ENCODE results near the gene CDHR3.

CDHR3 gene

DNA sequence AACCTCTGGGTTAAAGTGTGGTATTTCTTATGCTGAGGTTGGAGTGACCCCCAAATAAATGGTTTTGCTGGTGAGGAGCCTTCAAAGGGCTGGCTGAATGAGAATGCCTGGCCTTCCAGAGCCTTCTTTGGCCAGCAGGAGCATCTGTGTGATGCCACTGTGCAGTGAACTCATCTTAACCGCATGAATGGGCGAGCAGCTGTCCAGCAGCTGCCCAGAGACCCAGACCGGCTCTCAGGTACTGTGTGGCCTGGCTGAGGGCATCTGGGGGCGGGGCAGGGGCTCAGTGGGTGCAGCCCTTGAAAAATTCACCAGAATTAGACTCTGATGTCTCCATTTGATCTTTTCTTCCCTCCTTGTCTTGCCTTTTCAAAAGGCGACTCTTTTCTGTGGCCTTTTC is 90.0 kb downstream of the CDHR3 start:
- DNase-seq: no peak

DNA sequence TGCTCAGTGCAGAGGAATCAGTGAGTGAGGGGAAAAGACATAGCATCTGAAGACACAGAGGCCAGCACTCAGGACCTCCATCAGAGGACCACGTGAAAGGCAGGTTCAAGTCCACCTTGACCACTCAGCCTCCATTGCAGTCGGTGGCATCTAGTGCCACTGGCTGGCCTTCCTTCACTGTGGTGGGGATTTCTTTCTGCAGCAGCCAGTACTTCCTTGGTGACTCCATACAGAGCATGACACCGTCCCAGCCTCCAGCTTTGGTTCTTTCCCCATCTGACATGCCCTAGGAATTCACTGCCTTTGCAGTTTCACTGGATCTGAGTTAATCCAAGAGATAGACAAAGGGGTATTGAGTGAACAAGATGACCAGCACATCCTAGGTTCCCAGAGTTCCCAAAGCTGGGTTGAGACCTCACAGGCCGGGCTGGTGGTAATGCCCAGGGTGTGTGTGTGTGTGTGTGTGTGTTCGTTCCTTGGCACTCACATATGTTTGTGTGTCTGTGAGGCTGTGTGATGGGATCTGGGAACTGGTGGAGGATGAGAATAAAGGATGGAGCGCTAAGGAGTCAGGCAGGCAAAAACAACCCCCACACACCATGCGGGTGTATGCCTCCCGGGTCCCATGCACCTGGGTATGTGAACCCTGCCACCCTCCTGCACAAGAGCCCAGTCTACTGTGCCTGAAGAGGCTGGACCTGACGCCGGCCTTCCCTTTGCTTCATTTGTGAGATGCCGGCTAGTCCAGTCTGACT is 91.3 kb downstream of the CDHR3 start:
- DNase-seq: no peak

- no peak for DNase-seq
Observed at GRCh38 chr7:106054971-106055532, 92.0 kb downstream of the CDHR3 start.

DNA sequence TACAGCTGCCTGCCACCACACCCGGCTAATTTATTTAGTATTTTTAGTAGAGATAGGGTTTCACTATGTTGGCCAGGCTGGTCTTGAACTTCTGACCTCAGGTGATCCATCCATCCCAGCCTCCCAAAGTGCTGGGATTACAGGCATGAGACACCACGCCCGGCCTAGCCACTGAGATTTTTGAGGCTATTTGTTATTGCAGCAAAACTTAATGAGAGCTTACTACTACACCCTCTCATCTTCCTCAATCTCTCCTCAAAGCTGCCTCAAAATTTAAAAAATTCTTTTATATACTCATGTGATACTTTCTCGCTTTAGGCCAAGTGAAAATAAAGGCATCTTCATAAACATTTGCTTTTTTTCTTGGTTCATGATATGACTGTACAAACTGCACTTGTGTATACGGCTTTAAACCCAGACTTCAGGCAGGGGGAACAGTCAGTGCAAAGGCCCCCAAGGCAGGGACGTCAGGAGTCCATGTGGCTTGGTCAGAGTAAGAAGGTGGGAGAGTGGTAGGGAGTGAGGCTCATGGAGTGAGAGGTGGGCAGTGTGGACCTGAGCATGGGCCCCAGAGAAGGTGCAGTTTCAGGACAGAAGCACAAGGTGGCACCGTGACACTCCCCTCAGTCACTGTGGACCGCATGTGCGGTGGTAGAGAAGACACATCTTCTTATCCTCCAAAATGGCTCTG is 93.6 kb downstream of the CDHR3 start:
- DNase-seq: no peak

- DNase-seq: no peak
Observed at GRCh38 chr7:106057204-106057961, 94.3 kb downstream of the CDHR3 start.

DNA sequence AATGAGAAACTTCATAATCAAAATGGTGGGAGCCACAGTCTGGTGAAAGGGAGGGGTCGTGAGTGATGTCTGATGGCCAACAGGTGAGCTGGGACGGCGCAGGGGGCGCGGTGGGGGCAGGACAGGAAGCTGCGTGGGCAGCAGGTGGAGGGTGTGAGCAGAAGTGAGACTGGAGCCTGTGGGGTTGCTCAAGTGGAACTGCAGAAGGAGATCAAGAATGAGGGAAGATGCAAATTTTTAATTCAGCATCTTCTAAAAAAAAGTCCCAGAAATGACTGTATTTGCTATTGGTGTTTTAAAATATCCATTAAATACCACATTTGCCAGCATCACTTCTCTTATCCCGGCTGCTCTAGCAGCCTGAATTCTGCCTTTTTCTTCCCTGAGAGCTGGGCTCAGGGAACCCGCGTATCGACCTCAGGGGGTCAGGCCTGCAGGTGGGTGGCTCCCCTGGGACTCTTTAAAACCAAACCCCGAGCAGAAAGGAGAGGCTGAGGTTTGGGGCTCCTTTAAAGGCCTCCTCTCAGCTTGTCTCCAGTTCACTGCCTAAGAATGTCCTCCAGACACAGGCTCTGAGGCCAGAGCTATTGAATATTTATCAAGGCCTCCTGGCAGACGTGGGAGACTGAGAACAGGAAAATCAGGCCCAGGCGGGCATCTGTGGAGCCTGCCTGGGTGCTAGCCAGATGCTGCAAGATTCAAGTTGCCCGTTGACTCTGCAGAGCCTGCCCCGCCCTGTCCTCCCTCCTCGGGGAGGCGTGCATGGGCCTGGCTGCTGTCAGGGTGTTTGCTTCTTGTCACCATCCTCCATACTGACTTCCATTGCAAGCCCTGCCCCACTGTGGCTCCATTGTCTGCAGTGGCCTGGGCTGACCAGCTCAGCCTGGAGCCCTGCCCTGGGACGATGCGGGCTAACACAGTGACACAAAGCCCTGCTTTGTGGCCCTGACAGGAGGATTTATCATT is 95.2 kb downstream of the CDHR3 start:
- no peak for DNase-seq

GRCh38 chr7:106058928-106059324 is 95.9 kb downstream of the CDHR3 start:
- no peak for DNase-seq

DNA sequence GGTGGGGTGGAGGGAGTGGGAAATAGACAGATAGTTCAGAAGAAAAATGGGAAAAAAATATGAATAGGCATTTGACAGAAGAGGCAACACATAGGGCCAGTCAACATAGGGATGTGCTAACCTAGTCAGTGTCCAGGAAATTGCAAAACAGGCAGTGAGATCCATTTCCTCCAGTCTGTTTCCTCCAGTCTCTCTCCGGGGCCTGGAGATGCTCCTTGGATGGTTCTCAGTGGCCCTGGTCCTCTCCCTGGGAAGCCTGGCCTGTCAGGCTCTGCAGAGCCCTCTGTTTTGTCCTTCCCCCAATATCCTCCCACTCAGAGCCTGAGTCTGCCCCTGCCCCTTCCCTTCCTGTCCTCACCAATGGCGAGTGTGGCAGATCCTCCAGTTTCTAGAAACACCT is 96.5 kb downstream of the CDHR3 start:
- DNase-seq: no peak

DNA sequence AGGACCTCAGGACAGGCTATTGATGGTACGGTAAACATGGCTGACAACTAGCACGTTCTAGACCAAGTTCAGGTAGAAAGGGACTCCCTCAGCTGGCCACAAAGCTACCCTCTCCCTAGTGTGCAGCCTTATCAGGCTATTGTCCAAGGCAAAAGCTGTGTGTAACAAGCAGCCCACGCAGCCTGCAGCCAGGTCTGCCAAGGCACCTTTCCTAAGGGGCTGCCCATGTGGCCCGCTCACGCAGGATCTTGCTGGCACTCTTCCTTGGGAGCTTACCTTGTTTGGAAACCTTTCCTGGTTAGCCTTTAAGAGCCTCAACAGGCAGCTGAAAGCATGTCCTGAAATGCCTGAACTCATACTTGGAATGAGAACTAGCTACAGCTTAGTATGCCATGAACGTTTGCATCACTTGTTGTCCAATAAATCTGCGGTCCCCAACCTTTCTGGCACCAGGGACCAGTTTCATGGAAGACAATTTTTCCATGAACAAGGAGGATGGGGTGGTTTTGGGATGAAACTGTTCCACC is 97.4 kb downstream of the CDHR3 start:
- DNase-seq: no peak

DNA sequence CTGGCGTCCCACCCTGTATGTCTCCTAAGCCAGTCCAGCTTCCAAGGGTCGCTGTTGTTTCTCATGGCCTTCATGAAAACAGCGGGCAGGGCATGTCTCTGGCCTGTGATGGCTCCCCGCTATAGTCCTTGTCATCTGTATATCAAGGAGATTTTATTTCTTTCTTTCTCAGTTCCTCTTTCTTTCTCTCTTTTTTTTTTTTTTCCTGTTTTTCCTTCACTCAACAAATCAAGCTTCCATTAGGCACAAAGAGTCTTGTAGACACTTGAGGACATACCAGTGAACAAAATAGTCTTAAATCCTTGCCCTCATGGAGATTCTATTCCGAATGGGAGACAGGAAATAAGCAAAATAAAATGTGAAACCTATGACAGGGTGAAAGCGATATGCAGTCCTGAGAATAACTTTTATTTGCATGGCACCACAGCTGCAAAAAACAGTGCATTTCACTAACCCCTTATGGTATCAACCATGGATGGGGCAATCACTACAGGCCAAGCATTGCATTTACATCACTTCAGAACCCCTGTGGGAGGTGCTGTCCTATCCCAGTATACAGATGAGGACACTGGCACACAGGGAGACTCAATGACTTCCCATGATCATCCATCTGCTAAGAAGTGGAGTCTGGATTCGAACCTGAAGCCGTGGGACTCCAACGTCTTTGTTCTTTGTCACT is 98.4 kb downstream of the CDHR3 start:
- no peak for DNase-seq

- no peak for DNase-seq
Observed at GRCh38 chr7:106062006-106062405, 98.9 kb downstream of the CDHR3 start.

DNA sequence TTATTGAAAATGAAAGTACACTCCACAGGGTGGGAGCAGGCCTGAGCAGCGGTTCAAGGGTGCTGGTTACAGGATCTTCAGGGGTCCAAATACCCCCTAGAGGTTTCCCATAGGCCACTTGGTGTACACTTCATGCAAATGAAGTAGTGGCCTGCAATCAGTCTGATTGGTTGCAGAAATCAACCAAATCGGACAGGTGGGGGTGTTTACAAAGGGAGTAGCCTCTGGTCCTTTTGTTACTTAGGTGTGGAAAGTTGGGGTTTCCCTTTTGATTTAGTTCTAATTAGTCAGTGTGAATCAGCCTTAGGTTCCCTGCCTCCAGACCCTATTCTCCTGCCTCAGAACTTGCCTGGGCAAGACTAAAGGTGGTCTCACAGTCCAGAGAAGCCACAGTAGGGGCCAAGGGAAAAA is 99.5 kb downstream of the CDHR3 start:
- DNase-seq: no peak

DNA sequence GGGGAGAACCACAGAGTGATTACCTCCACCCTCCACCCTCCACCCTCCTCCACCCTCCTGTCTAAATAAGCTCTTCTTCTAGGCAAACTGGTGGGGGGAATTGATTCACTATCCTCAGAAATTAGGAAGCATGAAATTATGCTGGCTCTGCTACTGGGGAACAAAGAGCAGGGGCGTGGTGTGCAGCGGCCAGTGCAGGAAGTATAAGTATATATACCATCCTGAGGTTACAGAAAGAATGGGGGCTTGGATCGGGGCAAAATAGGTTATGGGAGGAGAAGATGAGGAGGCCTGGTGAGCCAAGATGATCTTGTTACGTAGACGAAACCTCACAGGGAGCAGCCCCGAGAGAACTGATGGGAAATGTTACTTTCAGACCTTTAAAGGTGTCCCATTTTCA is 100.0 kb downstream of the CDHR3 start:
- DNase-seq: no peak

DNA sequence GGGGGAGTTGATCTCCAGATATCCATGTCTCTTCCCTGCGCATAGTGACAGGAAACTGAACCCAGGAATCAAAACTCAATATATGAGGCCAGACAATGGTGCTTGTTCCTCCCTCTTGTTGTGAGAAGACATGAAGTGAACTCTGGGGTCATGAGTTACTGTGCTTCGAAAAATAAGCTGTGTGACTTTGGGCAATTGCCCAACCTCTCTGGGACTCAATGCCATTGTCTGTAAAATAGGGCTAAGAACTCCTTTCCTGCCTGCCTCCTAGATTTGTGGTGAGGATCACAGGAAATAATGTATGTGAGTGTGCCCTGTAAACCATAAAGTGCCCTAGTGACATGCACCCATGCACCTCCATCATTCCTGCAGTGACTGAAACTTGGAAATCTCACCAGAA is 100.6 kb downstream of the CDHR3 start:
- DNase-seq: no peak

DNA sequence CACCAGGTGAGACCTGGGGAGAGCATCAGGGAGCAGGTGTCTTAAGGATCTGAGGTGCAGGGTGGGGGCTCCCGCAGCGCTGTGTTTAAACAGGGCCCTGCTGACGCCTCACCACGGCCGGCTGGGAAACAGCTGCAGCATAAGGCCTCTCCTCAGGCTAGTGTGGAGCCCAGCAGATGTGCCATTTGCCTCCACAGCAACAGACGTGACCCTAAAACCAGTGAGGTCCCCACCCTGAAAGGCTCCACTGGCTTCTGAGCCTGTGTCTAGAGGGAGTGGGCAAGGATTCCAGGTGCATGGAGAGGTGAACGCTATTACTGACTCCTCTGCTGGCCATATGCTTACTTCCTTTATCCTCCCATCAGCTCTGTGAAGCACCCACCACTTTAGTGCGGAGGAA is 101.3 kb downstream of the CDHR3 start:
- no peak for DNase-seq

- DNase-seq: no peak
Observed at GRCh38 chr7:106064771-106065574, 101.9 kb downstream of the CDHR3 start.

DNA sequence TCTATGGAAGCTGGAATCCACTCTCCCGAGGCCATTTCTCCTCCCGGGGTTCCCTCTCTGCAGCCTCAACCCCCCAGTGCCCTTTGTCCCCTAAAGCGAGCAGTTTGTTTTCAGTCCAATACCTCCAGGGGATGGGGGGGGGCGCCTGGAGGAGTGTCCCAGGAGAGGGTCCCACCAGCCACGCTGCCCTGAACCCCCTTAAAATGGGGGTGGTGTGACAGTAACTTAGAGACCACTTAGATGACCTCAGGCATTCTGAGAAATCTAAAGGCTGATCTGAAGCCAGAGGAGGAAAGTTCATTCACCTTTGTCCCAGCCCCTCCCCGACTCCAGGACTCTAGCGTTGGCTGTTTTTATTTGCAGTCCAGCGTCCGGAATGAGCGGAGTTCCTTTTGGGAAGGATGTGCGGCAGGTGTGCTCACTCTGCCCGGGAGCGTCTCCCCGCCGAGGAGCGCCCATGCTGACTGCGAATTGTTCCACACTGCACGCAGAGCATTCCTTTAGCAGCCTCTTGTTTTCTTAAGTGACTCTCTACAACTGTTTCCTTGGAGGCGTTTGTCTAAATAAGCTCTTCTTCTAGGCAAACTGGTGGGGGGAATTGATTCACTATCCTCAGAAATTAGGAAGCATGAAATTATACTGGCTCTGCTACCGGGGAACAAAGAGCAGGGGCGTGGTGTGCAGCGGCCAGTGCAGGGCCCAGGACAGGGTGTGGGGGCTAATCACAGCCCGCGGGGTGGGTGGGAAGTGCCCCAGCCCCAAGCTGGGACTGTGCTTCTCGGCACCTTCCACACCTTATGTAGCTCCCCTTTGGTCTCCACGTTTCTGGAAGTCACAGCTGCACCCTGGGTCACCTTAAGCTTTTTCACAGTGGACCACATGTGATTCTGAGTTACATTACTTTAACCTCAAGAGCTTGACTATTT is 102.8 kb downstream of the CDHR3 start:
- DNase-seq: no peak

DNA sequence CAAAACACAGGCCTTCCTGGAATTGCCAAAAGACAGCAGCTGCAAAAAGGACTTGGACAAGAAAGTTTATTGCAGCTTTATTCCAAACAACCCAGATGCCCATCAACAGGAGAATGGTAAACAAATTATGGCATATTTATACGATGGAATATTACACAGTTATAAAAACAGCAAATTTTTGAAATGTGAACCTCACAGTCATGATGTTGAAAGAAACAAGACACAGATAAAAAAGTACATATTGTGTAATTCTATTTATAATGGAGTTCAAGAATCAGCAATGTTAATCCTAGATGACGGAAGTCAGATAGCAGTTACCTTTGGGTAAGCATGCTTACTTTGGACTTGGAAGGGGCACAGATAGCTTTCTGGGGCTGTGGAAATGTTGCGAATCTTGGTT is 104.6 kb downstream of the CDHR3 start:
- no peak for DNase-seq

DNA sequence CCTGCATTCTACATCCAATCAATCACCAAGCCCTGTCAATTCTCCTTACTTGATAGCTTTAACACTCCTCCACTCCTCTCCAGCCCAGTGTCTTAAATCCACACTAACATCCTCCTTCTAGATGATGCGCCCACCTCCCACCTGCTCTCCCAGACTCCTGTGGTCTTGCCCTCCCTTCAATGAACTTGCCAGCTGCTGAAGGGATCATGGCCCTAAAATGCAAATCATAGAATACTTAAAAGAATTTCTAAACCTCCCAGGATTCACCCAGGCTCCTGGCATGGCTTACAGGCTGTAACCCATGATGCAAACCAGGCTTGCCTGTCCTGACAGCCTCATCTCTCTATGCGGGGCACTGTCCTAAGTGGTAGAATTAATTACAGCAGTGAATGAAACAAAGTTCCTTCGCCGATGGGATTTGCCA is 105.5 kb downstream of the CDHR3 start:
- no peak for DNase-seq
